C4-2B (cell line): ENCODE data around the gene NIPAL1.
A peak's percentile ranks its signal among the peaks of the same experiment; 100 is the strongest.
"Not testable (repeated sequence)": the region's sequence is repeated elsewhere in the genome, so short reads cannot be mapped to it uniquely, and the experiment has no call there.

ENCODE experiments used
- H3K27ac ChIP-seq: fragments of 450-650 bp; 2 replicates; pipeline ENCODE4 v1.5.1; 2017
- ZFX ChIP-seq: fragments of 450-650 bp; IDR thresholded peaks from 2 replicates; pipeline ENCODE4 v1.6.1; 2017
- TF ChIP-seq, protein P1 (sequence below): fragments of 450-650 bp; conservative IDR thresholded peaks from 2 replicates; pipeline ENCODE4 v1.5.1; 2017; ENCODE audit warnings: mild to moderate bottlenecking

NIPAL1 gene

GRCh38 chr4:47996021-47996420, 20.6 kb upstream of the NIPAL1 start:
- no peak overlapping the region for H3K27ac ChIP-seq
- TF ChIP-seq ZFX, result no peak
- TF ChIP-seq, protein P1, sequence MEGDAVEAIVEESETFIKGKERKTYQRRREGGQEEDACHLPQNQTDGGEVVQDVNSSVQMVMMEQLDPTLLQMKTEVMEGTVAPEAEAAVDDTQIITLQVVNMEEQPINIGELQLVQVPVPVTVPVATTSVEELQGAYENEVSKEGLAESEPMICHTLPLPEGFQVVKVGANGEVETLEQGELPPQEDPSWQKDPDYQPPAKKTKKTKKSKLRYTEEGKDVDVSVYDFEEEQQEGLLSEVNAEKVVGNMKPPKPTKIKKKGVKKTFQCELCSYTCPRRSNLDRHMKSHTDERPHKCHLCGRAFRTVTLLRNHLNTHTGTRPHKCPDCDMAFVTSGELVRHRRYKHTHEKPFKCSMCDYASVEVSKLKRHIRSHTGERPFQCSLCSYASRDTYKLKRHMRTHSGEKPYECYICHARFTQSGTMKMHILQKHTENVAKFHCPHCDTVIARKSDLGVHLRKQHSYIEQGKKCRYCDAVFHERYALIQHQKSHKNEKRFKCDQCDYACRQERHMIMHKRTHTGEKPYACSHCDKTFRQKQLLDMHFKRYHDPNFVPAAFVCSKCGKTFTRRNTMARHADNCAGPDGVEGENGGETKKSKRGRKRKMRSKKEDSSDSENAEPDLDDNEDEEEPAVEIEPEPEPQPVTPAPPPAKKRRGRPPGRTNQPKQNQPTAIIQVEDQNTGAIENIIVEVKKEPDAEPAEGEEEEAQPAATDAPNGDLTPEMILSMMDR, result no peak

DNA sequence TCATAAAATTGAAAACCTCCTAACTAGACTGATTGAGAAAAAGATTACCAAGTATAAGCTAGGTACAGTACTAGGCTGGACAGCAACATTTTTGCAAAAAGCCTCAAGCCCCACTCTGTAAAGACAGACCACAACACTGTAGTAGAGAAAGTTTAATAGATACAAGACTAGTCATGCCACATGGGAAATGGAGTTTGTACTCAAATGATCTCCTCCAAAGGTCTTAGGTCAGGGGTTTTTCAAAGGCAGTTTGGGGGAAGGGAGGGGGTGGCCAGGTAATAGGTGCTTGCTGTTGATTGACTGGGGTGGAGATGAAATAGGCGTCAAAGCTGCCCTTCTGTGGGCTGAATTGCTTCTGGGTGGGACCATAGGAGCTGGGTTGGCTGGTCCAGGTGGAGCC, 14.3 kb upstream of the NIPAL1 start:
- no peak overlapping the region for H3K27ac ChIP-seq
- TF ChIP-seq ZFX, result no peak
- TF ChIP-seq, protein P1, result no peak

- H3K27ac ChIP-seq, result not testable (repeated sequence)
- TF ChIP-seq, protein P1, result peak; percentile 65
Measured at GRCh38 chr4:48003568-48003967, 13.0 kb upstream of the NIPAL1 start.

DNA sequence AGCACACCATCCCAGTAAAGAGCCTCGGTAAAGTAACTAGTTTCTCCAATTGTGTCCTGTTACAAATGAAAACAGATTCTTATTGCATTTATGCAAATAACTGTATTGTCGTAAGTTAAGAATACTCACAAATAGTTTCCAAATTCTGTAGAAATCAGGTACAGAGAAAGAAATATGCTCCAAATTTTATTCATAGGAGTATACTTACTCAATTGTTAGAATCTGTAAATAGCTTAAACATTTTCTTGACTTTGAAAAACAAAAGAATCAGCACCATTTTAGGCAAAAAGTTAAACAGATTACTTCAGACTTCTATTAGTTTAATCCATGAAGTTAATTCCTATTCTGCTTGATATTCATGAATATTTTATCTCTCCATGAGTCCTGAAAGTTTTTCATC, 10.8 kb upstream of the NIPAL1 start:
- TF ChIP-seq, protein P1, result no peak
- TF ChIP-seq ZFX, result no peak
- H3K27ac ChIP-seq, result no peak overlapping the region

GRCh38 chr4:48008021-48008596, 8.5 kb upstream of the NIPAL1 start:
- TF ChIP-seq ZFX, result no peak
- TF ChIP-seq, protein P1, result no peak
- H3K27ac ChIP-seq, result no peak overlapping the region

- H3K27ac ChIP-seq, result not testable (repeated sequence)
Measured at GRCh38 chr4:48010906-48011305, 5.7 kb upstream of the NIPAL1 start.

DNA sequence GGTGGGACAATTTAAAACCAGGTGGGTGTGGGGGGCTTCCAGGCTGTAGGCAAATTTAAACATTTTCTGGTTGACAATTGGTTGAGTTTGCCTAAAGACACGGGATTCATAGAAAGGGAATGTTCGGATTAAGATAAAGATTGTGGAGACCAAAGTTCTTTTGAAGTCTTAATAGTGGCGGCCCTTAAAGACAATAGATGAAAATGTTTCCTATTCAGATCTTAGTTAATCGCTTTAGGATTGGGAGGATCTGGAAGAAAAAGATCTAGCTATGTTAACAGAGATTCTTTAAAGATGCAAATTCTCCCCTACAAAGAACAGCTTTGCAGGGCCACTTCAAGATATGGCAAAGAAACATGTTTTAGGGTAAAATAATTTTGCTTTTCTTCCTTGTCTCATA, 4.8 kb upstream of the NIPAL1 start:
- no peak overlapping the region for H3K27ac ChIP-seq
- TF ChIP-seq ZFX, result no peak
- TF ChIP-seq, protein P1, result no peak

DNA sequence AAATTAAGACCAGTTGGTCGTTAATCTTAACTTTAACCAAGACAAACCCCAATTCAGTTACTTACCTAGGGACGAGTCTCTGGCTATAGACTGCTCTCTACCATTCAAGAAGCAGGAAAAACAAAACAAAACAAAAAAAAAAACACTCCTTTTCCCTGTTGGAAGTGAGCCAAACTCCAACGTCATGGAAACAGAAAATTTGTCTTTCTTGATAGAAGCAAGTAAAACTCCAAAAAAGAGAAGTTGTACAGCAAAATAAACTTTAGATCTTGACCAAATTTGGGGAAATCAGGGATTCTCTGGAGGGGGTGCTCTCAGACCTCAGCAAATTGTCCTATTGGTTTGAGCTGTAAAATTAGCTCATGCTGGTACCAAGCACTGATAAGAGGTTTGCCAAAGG, 3.7 kb upstream of the NIPAL1 start:
- no peak overlapping the region for H3K27ac ChIP-seq
- no peak for TF ChIP-seq ZFX
- TF ChIP-seq, protein P1, result no peak
